GM12874 (cell line): ENCODE measurements around the gene TSNAXIP1.

Experiments used
- CTCF ChIP-seq: IDR thresholded peaks from 2 replicates; pipeline ENCODE4 v1.5.1; 2011; ENCODE audit warnings: low read depth, mild to moderate bottlenecking, control low read depth, low read length, moderate library complexity; ENCODE audit not compliant: insufficient read depth

TSNAXIP1 gene

GRCh38 chr16:67782567-67783352 lies 23.9 kb upstream of the TSNAXIP1 start:
- TF ChIP-seq CTCF: no peak

- no peak for TF ChIP-seq CTCF
These were observed 23.4 kb upstream of the TSNAXIP1 start for GRCh38 chr16:67783353-67783725.

- TF ChIP-seq CTCF: no peak
These were observed 20.2 kb upstream of the TSNAXIP1 start for GRCh38 chr16:67786491-67786890.

- TF ChIP-seq CTCF: no peak
These were observed 16.6 kb upstream of the TSNAXIP1 start for GRCh38 chr16:67790071-67790470.

- TF ChIP-seq CTCF: no peak
These were observed 10.5 kb upstream of the TSNAXIP1 start for GRCh38 chr16:67796099-67796718.

- no peak for TF ChIP-seq CTCF
These were observed 6.3 kb upstream of the TSNAXIP1 start for GRCh38 chr16:67800338-67800926.

- TF ChIP-seq CTCF: no peak
These were observed 5.4 kb upstream of the TSNAXIP1 start for GRCh38 chr16:67801241-67801640.
